Measurements from ENCODE around the gene MDP1.
"Not testable (repeated sequence)": the region's sequence is repeated elsewhere in the genome, so short reads cannot be mapped to it uniquely, and the experiment has no call there.

MDP1 gene

DNA sequence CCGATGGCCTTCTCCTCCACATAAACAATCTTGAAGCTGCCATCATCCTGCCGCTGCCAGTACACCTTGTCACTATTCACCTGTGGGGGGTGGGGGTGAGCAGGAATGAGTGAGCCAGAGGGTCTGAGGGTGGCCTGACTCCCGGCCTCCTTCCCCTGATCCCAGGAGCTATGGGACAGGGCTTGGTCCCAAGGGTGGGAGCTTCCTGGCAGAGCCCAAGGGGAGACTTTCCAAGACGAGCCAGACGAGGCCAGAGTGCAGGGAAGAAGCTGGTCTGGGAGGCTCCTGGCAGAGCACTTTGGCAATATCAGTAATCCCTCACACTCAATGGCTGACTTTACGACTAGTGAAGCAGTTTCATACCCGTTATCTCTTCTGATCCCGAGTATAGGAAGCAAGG is 39.6 kb upstream of the MDP1 start:
- H3K27me3 Mint-ChIP-seq = no peaks in the 10 kb centered on the region
- DNase-seq = no peak
- peaks cover 12% of the 10 kb centered on the region for H3K4me1 Mint-ChIP-seq
- no peaks in the 10 kb centered on the region for H3K9me3 Mint-ChIP-seq
- peak overlapping the region in 1 of 2 donors; percentile 12 for H3K27ac Mint-ChIP-seq
- ATAC-seq = no peak
- no peak overlapping the region for H3K4me3 Mint-ChIP-seq

GRCh38 chr14:24254630-24255392 is 38.9 kb upstream of the MDP1 start:
- no peak overlapping the region for H3K27ac Mint-ChIP-seq
- H3K9me3 Mint-ChIP-seq = no peaks in the 10 kb centered on the region
- ATAC-seq (no peak), DNase-seq (no peak)
- no peaks in the 10 kb centered on the region for H3K27me3 Mint-ChIP-seq
- no peak overlapping the region for H3K4me3 Mint-ChIP-seq
- H3K4me1 Mint-ChIP-seq = peaks cover 19% of the 10 kb centered on the region

DNA sequence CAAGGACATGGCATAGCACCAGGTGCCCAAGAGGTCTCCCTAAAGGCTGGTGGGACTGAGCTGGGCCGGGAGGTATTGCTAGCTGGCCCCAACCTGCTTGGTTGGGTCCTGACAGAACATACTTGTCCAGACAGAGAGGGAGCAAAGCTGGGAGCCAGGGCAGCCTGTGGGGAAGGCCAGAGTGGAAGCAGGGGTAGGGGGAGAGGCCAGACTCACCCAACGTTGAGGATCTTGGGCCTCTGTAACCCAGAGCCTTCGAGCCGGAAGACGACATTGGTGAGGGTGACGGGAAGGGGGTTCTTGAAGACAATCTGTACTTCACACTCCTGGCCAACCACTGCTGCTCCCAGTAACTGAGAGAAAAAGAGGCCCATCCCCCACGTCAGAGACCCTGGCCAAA is 38.1 kb upstream of the MDP1 start:
- Mint-ChIP-seq H3K9me3 (no peaks in the 10 kb centered on the region), H3K4me3 (no peak overlapping the region), H3K4me1 (peaks cover 27% of the 10 kb centered on the region), H3K27ac (no peak overlapping the region), H3K27me3 (no peaks in the 10 kb centered on the region)
- no peak for ATAC-seq
- no peak for DNase-seq

DNA sequence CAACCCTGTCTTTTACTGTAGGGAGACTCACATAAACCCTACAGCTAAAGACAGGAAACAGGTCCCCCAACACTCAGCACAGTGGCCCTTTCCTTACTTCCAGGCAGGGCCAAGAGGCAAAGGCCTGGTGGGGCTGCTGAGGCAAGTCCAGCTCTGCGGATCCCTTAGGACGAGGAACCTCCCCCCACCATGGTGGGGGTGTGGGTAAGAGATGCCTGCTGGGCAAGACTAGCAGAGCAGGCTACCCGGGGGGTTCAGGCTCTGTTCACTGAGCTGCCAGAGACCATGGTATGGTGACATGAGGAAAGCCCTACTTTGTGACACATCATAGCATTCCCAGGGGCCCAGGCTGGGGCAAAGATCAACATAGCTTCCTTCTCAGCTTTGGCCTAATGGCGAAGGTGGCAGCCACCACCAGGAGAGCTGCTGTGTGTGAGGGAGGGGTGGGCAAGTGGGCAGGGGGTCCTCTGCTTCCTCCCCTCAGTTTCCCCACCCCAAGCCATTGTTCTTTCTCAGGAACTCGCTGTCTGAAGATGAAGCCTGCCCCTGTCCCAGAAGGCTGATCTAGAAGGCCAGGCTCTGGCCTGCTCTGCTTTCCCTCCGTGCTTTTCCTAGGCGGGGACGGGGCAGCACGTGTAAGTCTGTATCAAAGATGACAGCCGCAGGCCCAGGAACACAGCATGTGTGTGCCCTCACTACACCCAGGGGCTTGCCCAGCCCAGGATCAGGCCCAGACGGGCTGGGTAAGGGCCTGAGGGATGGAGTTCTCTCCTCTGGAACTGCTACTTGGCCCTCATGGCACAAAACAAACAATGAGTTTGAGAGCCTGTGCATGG is 36.6 kb upstream of the MDP1 start:
- ATAC-seq (no peak), DNase-seq (no peak)
- H3K27me3 Mint-ChIP-seq = no peaks in the 10 kb centered on the region
- no peaks in the 10 kb centered on the region for H3K9me3 Mint-ChIP-seq
- H3K27ac Mint-ChIP-seq = no peak overlapping the region
- H3K4me1 Mint-ChIP-seq = peaks cover 36% of the 10 kb centered on the region
- no peak overlapping the region for H3K4me3 Mint-ChIP-seq

DNA sequence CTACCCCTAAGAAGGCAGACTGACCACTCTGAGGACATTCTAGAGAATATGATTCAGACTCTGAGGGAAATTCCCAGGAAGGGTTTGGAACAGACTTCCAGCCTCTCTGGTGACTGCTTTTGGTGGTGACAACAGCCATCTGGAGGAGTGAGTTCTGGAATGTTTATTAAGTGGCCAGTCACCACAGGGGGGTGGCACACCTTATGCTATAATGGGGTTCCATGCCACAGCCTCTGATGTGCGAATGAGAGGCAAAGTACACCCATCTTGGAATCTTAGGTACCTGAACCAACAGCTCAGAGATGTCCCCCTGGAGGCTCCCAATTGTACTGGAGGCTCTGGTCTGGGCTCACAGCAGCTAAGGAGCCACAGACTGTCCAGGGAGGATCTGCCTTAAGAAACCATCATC is 36.0 kb upstream of the MDP1 start:
- Mint-ChIP-seq H3K9me3 (no peaks in the 10 kb centered on the region), H3K27me3 (no peaks in the 10 kb centered on the region), H3K27ac (no peak overlapping the region), H3K4me3 (no peak overlapping the region), H3K4me1 (peaks cover 42% of the 10 kb centered on the region)
- no peak for DNase-seq
- ATAC-seq = no peak

GRCh38 chr14:24250354-24250753 is 34.5 kb upstream of the MDP1 start:
- no peaks in the 10 kb centered on the region for H3K27me3 Mint-ChIP-seq
- no peaks in the 10 kb centered on the region for H3K9me3 Mint-ChIP-seq
- ATAC-seq (no peak), DNase-seq (no peak)
- H3K27ac Mint-ChIP-seq = peak overlapping the region in 1 of 2 donors; percentile 33
- H3K4me3 Mint-ChIP-seq = no peak overlapping the region
- H3K4me1 Mint-ChIP-seq = peaks cover 47% of the 10 kb centered on the region

- H3K4me3 Mint-ChIP-seq = peak overlapping the region in 1 of 2 donors; percentile 54
- no peaks in the 10 kb centered on the region for H3K27me3 Mint-ChIP-seq
- no peaks in the 10 kb centered on the region for H3K9me3 Mint-ChIP-seq
- ATAC-seq (no peak), DNase-seq (no peak)
- H3K27ac Mint-ChIP-seq = peak overlapping the region; percentile 1 to 79
- peaks cover 52% of the 10 kb centered on the region for H3K4me1 Mint-ChIP-seq
These were observed 33.6 kb upstream of the MDP1 start for GRCh38 chr14:24249230-24250021.

DNA sequence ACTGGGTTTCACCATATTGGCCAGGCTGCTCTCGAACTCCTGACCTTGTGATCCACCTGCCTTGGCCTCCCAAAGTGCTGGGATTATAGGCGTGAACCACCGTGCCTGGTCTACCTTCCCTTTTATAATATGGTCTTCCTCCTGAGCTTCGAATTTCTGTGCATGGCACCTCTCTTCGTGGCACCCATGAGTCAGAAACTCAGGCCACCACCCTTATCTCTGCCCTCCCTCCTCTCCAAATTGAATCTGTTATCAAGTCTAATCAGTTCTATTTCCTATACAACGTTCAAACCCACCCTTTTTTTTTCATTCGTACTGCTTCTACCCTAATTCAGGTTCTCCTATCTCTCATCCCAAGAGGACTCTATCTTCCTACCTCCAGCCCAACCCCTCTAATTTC is 31.6 kb upstream of the MDP1 start:
- Mint-ChIP-seq H3K27ac (peak overlapping the region in 1 of 2 donors; percentile 53), H3K27me3 (no peaks in the 10 kb centered on the region), H3K4me1 (peaks cover 66% of the 10 kb centered on the region), H3K4me3 (peak overlapping the region; percentile 44 to 69), H3K9me3 (no peaks in the 10 kb centered on the region)
- DNase-seq (no peak), ATAC-seq (no peak)

- Mint-ChIP-seq H3K27ac (peak overlapping the region; percentile 52 to 92), H3K4me3 (peak overlapping the region; percentile 58 to 85), H3K4me1 (peaks cover 71% of the 10 kb centered on the region), H3K9me3 (no peaks in the 10 kb centered on the region), H3K27me3 (no peaks in the 10 kb centered on the region)
- DNase-seq (peak; percentile 23 to 32), ATAC-seq (peak; percentile 23)
These were observed 30.9 kb upstream of the MDP1 start for GRCh38 chr14:24246765-24247212.

DNA sequence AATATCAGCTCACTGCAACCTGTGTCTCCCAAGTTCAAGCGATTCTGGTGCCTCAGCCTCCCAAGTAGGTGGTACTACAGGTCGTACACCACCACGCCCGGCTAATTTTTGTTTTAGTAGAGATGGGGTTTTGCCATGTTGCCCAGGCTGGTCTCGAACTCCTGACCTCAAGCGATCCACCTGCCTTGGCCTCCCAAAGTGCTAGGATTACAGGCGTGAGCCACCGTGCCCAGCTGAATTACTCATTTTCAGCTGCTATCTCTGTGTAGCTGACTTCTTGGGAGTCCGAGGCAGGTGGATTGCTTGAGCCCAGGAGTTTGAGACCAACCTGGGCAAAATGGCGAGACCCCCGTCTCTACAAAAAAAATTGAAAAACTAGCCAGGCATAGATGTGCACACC is 29.5 kb upstream of the MDP1 start:
- H3K9me3 Mint-ChIP-seq, H3K27ac Mint-ChIP-seq, DNase-seq, H3K4me3 Mint-ChIP-seq, ATAC-seq, H3K27me3 Mint-ChIP-seq: not testable (repeated sequence)
- peaks cover 70% of the 10 kb centered on the region for H3K4me1 Mint-ChIP-seq

- H3K4me3 Mint-ChIP-seq = peak overlapping the region; percentile 93
- H3K9me3 Mint-ChIP-seq = no peaks in the 10 kb centered on the region
- DNase-seq (no peak), ATAC-seq (no peak)
- H3K4me1 Mint-ChIP-seq = peaks cover 75% of the 10 kb centered on the region
- H3K27me3 Mint-ChIP-seq = no peaks in the 10 kb centered on the region
- H3K27ac Mint-ChIP-seq = peak overlapping the region; percentile 99
These were observed 27.5 kb upstream of the MDP1 start for GRCh38 chr14:24243336-24243836.

- H3K27me3 Mint-ChIP-seq = no peaks in the 10 kb centered on the region
- H3K9me3 Mint-ChIP-seq = no peaks in the 10 kb centered on the region
- peak overlapping the region; percentile 93 for H3K4me3 Mint-ChIP-seq
- H3K4me1 Mint-ChIP-seq = peaks cover 75% of the 10 kb centered on the region
- peak; percentile 88 for ATAC-seq
- peak in 1 of 2 donors; percentile 93 for DNase-seq
- peak overlapping the region; percentile 99 for H3K27ac Mint-ChIP-seq
These were observed 26.1 kb upstream of the MDP1 start for GRCh38 chr14:24241829-24242443.

DNA sequence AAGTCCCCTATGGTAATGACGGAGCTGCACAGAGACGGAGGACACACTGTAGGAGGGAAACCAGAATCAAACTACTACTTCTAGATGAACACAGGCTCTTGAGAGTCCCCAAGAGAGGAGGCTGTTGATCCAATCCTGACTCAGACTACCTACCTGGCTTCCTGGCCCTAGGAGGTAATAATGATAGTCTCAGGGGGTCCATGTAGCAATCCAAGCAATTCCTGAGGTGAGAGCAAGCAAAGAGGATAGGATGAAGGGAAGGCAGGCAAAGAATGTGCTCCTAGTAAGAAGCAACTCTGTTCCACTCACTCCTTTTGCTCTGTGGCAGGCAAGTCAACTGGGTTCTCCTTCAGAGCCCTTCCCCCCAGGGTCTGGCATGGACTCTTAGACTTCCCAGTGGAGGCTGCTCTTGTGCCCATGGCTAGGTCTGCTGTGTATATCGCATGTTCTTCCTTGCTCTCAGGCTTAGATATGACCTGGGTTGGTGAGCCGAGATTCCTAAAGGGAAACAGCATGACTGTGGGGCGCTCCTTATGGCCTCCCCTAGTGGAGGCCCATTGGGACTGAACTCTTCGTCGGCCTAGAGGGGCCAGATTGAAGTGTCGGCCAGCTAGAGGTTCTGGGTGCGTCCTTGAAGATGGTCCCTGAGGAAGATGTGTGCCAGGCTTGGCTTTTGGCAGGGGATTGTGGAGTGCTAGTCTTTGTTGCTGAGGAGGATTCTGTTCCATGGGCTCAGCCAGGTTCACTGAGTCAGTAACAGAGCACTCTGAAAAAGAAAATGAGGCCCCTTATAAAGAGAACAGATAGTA is 24.4 kb upstream of the MDP1 start:
- no peaks in the 10 kb centered on the region for H3K9me3 Mint-ChIP-seq
- peaks cover 84% of the 10 kb centered on the region for H3K4me1 Mint-ChIP-seq
- H3K4me3 Mint-ChIP-seq = peak overlapping the region; percentile 16 to 93
- DNase-seq = no peak
- H3K27me3 Mint-ChIP-seq = no peaks in the 10 kb centered on the region
- peak overlapping the region in 1 of 2 donors; percentile 4 for H3K27ac Mint-ChIP-seq
- ATAC-seq = no peak

- peaks cover 88% of the 10 kb centered on the region for H3K4me1 Mint-ChIP-seq
- no peak for DNase-seq
- H3K27me3 Mint-ChIP-seq = no peaks in the 10 kb centered on the region
- H3K9me3 Mint-ChIP-seq = no peaks in the 10 kb centered on the region
- H3K4me3 Mint-ChIP-seq = no peak overlapping the region
- H3K27ac Mint-ChIP-seq = peak overlapping the region; percentile 37 to 64
- no peak for ATAC-seq
These were observed 22.7 kb upstream of the MDP1 start for GRCh38 chr14:24238527-24239037.

Data from stimulated activated naive CD8-positive, alpha-beta T cell treated with anti-CD3 and anti-CD28 coated beads, Interleukin-15, amount 100 ng/mL, for 72 hours (primary cell).